Hypothalamus (tissue), 51 donors: ENCODE data around the gene SLC1A1.
A peak's percentile ranks its signal among the peaks of the same experiment; 100 is the strongest.

Source experiments
- DNase-seq, 51 donors: peaks; one replicate each; lab custom pipeline; 2025; lab: John Stamatoyannopoulos, UW

Gene SLC1A1

GRCh38 chr9:4489919-4490704 lies at the start of gene SLC1A1:
TSS of gene SLC1A1 (plus strand) at chr9:4490468. CDS start at chr9:4490680, 212 bp downstream.
- DNase-seq: peak in 28 of 51 donors; percentile 6 to 79 (median 39)

GRCh38 chr9:4442806-4443205 lies 47.5 kb upstream of the SLC1A1 start:
- DNase-seq: no peak

- no peak for DNase-seq
These were observed 46.8 kb upstream of the SLC1A1 start for GRCh38 chr9:4443439-4443838.

GRCh38 chr9:4461437-4461836 lies 28.8 kb upstream of the SLC1A1 start:
- DNase-seq: no peak

- DNase-seq: no peak
These were observed 26.4 kb upstream of the SLC1A1 start for GRCh38 chr9:4463824-4464223.

GRCh38 chr9:4464911-4465513 lies 25.3 kb upstream of the SLC1A1 start:
- no peak for DNase-seq

- no peak for DNase-seq
These were observed 24.4 kb upstream of the SLC1A1 start for GRCh38 chr9:4465910-4466309.

- DNase-seq: no peak
These were observed 15.0 kb upstream of the SLC1A1 start for GRCh38 chr9:4475301-4475700.

GRCh38 chr9:4486176-4486575 lies 4.1 kb upstream of the SLC1A1 start:
- no peak for DNase-seq

GRCh38 chr9:4489562-4489918 lies 728 bp upstream of the SLC1A1 start:
- DNase-seq: peak in 1 of 51 donors; percentile 14

GRCh38 chr9:4490705-4491625 lies 697 bp downstream of the SLC1A1 start:
- DNase-seq: peak in 14 of 51 donors; percentile 2 to 61 (median 10)

- peak in 5 of 51 donors; percentile 4 to 61 (median 17) for DNase-seq
These were observed 1.3 kb downstream of the SLC1A1 start for GRCh38 chr9:4491626-4491975.

GRCh38 chr9:4494332-4494731 lies 4.1 kb downstream of the SLC1A1 start:
- no peak for DNase-seq

GRCh38 chr9:4494806-4495205 lies 4.5 kb downstream of the SLC1A1 start:
- no peak for DNase-seq

- no peak for DNase-seq
These were observed 5.3 kb downstream of the SLC1A1 start for GRCh38 chr9:4495537-4495936.

GRCh38 chr9:4496497-4496896 lies 6.2 kb downstream of the SLC1A1 start:
- DNase-seq: no peak

- DNase-seq: no peak
These were observed 7.1 kb downstream of the SLC1A1 start for GRCh38 chr9:4497395-4497794.

- DNase-seq: no peak
These were observed 7.6 kb downstream of the SLC1A1 start for GRCh38 chr9:4497855-4498254.

GRCh38 chr9:4499917-4500316 lies 9.6 kb downstream of the SLC1A1 start:
- peak in 8 of 51 donors; percentile 1 to 30 (median 4) for DNase-seq

- no peak for DNase-seq
These were observed 10.9 kb downstream of the SLC1A1 start for GRCh38 chr9:4501147-4501507.

- no peak for DNase-seq
These were observed 12.2 kb downstream of the SLC1A1 start for GRCh38 chr9:4502444-4502843.
